ENCODE results near the gene TAF5L.

DNA sequence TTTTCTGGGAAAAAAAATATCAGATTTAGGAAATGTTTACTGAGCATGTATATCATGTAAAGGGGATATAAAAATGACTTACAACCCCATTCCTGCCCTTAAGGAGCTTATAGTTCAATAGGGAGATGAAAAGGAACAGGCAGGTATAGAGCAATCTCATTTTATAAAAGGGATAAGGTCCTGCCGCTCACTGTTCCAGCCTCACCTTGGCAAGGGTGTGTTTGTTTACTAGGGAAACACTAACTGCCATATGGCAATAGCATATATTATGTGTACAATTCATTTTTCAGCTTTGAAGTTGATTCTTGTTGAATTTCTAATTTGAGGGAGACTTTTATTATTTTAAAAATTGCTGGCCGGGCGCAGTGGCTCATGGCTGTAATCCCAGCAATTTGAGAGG is 25.6 kb upstream of the TAF5L start:
- TF ChIP-seq YY1 (IDR thresholded peaks at IDR 0.05; ENCODE audit: low read depth, low read length) (no peak), EP300 (IDR thresholded peaks at IDR 0.05; ENCODE audit: borderline replicate concordance in 1 of 2, low read depth in 2 of 2, low read length in 2 of 2) (no peak), TBP (IDR thresholded peaks at IDR 0.05; ENCODE audit: low read depth, low read length) (no peak), JUND (IDR thresholded peaks at IDR 0.05; ENCODE audit: low read length) (no peak)
- TF ChIP-seq, protein P1, sequence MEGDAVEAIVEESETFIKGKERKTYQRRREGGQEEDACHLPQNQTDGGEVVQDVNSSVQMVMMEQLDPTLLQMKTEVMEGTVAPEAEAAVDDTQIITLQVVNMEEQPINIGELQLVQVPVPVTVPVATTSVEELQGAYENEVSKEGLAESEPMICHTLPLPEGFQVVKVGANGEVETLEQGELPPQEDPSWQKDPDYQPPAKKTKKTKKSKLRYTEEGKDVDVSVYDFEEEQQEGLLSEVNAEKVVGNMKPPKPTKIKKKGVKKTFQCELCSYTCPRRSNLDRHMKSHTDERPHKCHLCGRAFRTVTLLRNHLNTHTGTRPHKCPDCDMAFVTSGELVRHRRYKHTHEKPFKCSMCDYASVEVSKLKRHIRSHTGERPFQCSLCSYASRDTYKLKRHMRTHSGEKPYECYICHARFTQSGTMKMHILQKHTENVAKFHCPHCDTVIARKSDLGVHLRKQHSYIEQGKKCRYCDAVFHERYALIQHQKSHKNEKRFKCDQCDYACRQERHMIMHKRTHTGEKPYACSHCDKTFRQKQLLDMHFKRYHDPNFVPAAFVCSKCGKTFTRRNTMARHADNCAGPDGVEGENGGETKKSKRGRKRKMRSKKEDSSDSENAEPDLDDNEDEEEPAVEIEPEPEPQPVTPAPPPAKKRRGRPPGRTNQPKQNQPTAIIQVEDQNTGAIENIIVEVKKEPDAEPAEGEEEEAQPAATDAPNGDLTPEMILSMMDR (IDR thresholded peaks at IDR 0.05; ENCODE audit: control extremely low read depth in 1 of 3, insufficient read depth in 1 of 3, low read depth in 1 of 3, low read length in 3 of 3): no peak
- TF ChIP-seq, protein P2, sequence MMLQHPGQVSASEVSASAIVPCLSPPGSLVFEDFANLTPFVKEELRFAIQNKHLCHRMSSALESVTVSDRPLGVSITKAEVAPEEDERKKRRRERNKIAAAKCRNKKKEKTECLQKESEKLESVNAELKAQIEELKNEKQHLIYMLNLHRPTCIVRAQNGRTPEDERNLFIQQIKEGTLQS (IDR thresholded peaks at IDR 0.05; ENCODE audit: insufficient read depth, low read depth, low read length): no peak
